Measurements from ENCODE around the gene ROR1. TPM values are rescaled to one million over a fixed set of nuclear protein-coding genes. Genes with fewer than 3 reads are reported as not detected.

Gene ROR1
- total and polyA plus RNA-seq, 3 donors from 2014 or later = 3.3 to 5.1 (median 4.6) TPM

DNA sequence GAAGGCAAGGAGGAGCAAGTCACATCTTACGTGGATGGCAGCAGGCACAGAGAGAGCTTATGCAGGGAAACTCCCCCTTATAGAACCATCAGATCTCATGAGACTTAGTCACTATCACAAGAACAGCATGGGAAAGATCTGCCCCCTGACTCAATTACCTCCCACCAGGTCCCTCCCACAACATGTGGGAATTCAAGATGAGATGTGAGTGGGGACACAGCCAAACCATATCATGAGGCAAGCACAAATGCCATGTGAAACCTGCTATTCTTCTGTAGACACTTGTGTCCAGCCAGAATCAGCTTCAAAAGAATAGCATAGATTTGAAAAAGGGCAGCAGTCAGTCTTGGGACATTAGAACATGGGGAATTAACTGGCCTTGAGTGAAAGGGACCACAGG, 397.4 kb downstream of the ROR1 start:
- TF ChIP-seq POLR2A (IDR thresholded peaks at IDR 0.05) = no peak
- TF ChIP-seq, protein P1, sequence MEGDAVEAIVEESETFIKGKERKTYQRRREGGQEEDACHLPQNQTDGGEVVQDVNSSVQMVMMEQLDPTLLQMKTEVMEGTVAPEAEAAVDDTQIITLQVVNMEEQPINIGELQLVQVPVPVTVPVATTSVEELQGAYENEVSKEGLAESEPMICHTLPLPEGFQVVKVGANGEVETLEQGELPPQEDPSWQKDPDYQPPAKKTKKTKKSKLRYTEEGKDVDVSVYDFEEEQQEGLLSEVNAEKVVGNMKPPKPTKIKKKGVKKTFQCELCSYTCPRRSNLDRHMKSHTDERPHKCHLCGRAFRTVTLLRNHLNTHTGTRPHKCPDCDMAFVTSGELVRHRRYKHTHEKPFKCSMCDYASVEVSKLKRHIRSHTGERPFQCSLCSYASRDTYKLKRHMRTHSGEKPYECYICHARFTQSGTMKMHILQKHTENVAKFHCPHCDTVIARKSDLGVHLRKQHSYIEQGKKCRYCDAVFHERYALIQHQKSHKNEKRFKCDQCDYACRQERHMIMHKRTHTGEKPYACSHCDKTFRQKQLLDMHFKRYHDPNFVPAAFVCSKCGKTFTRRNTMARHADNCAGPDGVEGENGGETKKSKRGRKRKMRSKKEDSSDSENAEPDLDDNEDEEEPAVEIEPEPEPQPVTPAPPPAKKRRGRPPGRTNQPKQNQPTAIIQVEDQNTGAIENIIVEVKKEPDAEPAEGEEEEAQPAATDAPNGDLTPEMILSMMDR (IDR thresholded peaks at IDR 0.05) = no peak
- WGBS, 2 donors = 76 to 100% methylated on average over 1 of the region's 1 CpG
- Histone ChIP-seq H3K27ac (no peak overlapping the region), H3K4me3 (no peak overlapping the region), H3K4me1 (peaks cover 6% of the 10 kb centered on the region), H3K36me3 (ENCODE audit: low read depth, missing control alignments) (no peaks in the 10 kb centered on the region), H3K27me3 (no peaks in the 10 kb centered on the region), H3K9me3 (no peaks in the 10 kb centered on the region)
- intact Hi-C loops (cut with DNase I; ENCODE audit: low total_unique reads) = no loop called here
- DNase-seq = no peak

DNA sequence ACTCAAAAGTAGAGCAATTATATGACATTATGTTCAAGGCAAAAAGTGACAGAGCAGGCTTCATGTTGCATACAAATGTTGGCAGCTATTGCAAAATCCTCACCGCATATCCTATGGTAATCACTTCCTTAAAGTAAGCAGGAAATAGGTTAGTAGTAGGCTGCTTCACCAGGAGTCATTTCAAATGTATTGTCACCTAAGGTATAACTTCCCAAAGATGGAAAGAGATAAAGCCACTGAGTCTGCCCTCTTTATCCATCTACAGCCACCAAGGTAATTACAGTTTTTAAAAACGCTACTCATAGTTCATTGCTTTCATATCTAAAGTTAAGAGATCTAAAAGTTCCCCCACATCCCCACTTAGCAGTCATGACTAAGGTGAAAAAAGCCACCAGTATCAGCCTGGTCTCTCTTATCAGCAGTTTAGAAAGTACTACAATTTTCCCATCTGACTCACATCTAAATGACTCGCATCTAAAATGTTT, 398.0 kb downstream of the ROR1 start:
- H3K4me3 ChIP-seq = no peak overlapping the region
- H3K9me3 ChIP-seq = no peaks in the 10 kb centered on the region
- 39 to 58% methylated on average over 3 of the region's 3 CpGs for WGBS, 2 donors
- intact Hi-C loops (cut with DNase I; ENCODE audit: low total_unique reads) = no loop called here
- TF ChIP-seq, protein P1 (IDR thresholded peaks at IDR 0.05) = no peak
- TF ChIP-seq POLR2A (IDR thresholded peaks at IDR 0.05) = no peak
- no peaks in the 10 kb centered on the region for H3K36me3 ChIP-seq (ENCODE audit: low read depth, missing control alignments)
- H3K27ac ChIP-seq = no peak overlapping the region
- H3K27me3 ChIP-seq = no peaks in the 10 kb centered on the region
- no peak for DNase-seq
- peaks cover 6% of the 10 kb centered on the region for H3K4me1 ChIP-seq

DNA sequence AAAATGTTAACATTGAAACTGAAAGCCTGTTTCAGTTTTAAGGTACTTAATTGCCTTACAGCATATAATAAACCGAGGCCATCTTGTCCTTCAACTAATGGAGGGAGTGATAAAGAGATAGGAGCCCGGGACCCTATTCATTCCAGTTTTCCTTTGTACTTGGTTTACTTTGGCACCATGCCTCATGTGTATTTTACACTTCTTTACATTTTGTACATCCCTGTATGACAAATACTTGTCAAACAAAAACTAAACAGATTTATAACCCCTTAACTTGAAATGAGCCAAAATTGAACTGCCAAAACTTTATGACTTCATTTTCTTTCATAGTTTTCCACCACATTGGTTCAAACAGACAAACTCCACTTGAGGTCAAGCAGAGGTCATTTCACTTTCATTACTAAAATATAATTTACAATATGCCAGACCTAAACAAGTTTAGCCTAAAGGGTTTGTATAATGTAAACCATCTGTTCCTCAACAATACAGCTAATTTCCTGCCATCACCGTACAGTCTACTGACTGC, 398.7 kb downstream of the ROR1 start:
- H3K9me3 ChIP-seq = no peaks in the 10 kb centered on the region
- H3K36me3 ChIP-seq (ENCODE audit: low read depth, missing control alignments) = no peaks in the 10 kb centered on the region
- H3K4me1 ChIP-seq = peaks cover 6% of the 10 kb centered on the region
- TF ChIP-seq, protein P1 (IDR thresholded peaks at IDR 0.05) = no peak
- no peak for TF ChIP-seq POLR2A (IDR thresholded peaks at IDR 0.05)
- 43 to 51% methylated on average over 3 of the region's 3 CpGs for WGBS, 2 donors
- no peaks in the 10 kb centered on the region for H3K27me3 ChIP-seq
- DNase-seq = no peak
- no peak overlapping the region for H3K4me3 ChIP-seq
- intact Hi-C loops (cut with DNase I; ENCODE audit: low total_unique reads) = no loop called here
- H3K27ac ChIP-seq = no peak overlapping the region

DNA sequence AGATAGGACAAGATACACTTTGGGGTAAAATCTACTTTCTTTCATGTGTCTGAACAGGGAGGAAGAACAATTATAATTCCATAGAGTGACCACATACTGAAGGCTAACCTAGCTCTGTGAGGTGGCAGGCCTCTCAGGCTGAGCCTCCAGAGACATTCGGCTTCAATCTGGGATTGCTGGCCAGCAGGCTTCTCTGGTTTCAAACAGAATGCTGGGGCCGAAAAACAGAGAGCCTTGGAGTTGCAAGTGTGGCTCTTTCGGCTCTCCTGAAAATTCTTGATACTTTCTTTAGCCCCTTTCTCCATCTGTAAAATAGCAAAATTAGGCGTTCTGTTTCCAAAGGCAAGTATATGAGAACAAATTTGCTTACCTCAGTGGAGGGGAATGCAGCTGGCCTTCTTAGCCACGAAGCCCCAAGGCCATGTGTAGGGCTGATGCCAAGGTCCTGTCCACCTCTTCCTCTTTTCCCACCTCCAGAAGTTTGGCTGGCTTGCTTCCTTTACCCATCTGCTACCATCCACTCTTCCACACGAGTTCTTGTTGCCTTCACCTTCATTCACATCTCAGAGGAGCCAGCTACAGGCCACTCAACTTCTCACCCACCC, 399.6 kb downstream of the ROR1 start:
- H3K27ac ChIP-seq = no peak overlapping the region
- H3K9me3 ChIP-seq = no peaks in the 10 kb centered on the region
- peaks cover 6% of the 10 kb centered on the region for H3K4me1 ChIP-seq
- TF ChIP-seq POLR2A (IDR thresholded peaks at IDR 0.05) = no peak
- TF ChIP-seq, protein P1 (IDR thresholded peaks at IDR 0.05) = no peak
- H3K27me3 ChIP-seq = no peaks in the 10 kb centered on the region
- H3K36me3 ChIP-seq (ENCODE audit: low read depth, missing control alignments) = no peaks in the 10 kb centered on the region
- DNase-seq = no peak
- intact Hi-C loops (cut with DNase I; ENCODE audit: low total_unique reads) = no loop called here
- 50 to 53% methylated on average over 6 of the region's 6 CpGs for WGBS, 2 donors
- H3K4me3 ChIP-seq = no peak overlapping the region

DNA sequence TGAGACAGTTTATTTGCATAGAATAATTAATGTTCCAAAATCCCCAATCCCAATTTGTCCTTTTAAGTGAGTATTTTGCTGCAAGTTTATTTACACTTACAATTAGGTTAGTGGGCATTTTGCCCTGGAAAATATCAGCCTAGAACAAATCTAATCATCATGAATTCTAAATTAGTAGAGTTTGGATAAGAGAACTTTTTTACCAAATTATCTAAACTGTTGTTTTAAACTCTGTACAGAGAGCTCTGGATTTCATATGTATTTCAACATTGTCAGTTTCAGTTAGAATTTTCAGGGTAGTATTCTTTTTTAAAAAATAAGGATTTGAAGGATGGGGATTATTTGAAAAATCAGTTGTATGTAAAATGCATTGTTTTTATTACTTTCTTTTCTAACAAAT, 401.8 kb downstream of the ROR1 start:
- Histone ChIP-seq H3K27ac (no peak overlapping the region), H3K27me3 (no peaks in the 10 kb centered on the region), H3K9me3 (no peaks in the 10 kb centered on the region), H3K36me3 (ENCODE audit: low read depth, missing control alignments) (no peaks in the 10 kb centered on the region), H3K4me1 (peaks cover 6% of the 10 kb centered on the region), H3K4me3 (no peak overlapping the region)
- DNase-seq = no peak
- no peak for TF ChIP-seq POLR2A (IDR thresholded peaks at IDR 0.05)
- TF ChIP-seq, protein P1 (IDR thresholded peaks at IDR 0.05) = no peak
- intact Hi-C loops (cut with DNase I; ENCODE audit: low total_unique reads) = no loop called here

Measured in testis (tissue), 3 donors.